H54 (cell line): Measurements from ENCODE around the gene GABRD.
A peak's percentile ranks its signal among the peaks of the same experiment; 100 is the strongest.

Source experiments
- DNase-seq: peaks from one replicate; pipeline ENCODE4 v3.0.0; 2011; ENCODE audit warnings: low spot score, mixed read lengths; ENCODE audit not compliant: insufficient read length
- FAIRE-seq: peaks from 3 replicates; lab custom pipeline; 2011; peaks lifted over from hg19 to GRCh38; lab: Jason Lieb, UNC
- POLR2A ChIP-seq: IDR thresholded peaks from 2 replicates; pipeline ENCODE4 v1.6.1; 2011; ENCODE audit warnings: low read depth, mild to moderate bottlenecking, low read length

GABRD gene

DNA sequence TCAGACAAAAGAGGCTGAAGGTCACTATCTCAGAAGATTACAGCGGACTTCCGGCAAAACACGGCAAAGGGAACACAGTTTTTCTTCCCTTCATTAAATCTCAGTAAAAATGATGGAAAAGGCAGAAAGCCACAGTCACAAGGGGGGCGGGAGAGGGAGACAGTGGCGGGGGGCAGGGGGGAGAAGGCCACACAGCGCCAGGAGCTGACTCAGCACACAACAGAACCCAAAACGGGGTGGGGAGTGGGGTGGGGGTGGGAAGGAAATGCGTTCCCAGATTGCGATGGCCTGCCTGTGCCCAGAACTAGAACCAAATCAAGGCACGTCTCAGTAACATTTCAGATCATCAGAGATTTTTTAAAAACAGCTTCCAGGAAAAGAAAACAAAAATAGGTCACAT, 28.9 kb upstream of the GABRD start:
- FAIRE-seq (no peak), DNase-seq (no peak)
- no peak for TF ChIP-seq POLR2A

DNA sequence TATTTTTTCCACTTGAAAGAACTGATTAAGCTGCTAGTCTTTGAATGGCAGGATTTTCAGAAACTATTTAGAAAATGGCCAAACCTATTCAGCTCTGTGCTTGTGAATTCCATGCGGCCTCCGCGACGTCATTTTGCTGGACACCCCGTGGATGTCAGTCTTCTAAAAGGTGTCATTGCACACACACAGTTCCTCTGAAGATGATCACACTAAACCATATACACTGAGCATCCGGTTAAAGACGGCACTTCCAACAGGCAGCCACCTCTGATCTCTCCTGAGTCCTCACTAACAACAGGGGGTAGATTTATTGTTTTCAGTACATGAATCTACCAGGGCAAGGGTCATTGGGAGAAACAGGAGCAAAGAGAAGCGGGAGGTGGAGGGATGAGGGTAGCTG, 24.6 kb upstream of the GABRD start:
- DNase-seq (no peak), FAIRE-seq (no peak)
- TF ChIP-seq POLR2A = no peak

DNA sequence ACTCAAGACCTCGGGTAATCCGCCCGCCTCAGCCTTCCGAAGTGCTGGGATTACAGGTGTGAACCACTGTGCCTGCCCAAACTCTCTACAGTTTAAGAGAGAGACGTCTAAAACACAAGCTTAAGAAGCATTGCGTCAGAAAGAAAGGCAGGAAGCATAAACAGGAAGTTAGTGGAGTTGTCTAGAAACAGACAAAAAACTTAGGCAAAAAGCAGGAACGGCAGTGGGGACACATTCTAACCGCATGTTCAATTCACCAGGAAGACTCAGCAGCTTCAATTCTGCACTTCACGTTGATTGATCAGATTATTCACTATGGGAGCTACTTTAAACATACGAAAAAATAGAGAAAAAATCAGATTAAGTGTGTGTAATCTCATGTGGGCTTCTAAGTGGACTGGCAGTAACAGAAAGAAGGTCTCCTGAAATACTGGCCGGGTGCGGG, 22.9 kb upstream of the GABRD start:
- FAIRE-seq = no peak
- TF ChIP-seq POLR2A = no peak
- no peak for DNase-seq

DNA sequence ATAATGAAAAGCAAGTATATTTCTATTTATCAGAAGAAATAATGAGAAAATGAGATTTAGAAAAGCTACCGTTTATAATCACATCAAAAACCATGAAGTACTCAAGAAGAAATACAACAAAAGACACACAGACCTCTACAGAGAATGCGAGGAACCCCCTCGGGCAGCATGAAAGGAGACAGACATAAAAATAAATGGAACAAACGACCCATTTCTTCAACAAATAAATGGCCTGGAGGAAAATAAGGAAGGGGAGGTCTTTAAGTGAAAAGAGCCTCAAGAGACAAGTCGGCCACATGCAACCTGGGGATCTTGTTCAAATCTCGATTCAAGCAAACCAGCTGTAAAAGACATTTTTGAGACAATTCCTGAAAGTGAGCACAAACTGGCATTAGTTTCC, 21.6 kb upstream of the GABRD start:
- FAIRE-seq = no peak

DNA sequence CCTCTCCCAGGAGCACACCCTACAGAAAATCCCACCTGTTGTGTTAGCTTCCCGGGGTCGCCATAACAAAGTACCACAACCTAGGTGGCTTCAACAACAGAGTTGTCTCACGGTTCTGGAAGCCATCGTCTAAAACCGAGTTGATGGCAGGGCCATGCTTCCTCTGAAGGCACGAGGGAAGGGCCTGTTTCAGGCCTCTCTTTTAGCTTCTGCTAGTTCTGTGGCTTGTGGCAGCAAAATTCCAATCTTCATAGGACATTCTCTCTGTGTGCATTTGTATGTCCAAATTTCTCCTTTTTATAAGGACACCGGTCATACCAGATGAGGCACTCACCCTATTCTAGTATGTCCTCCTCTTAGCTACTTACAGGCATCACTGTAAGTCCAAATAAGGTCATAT, 18.7 kb upstream of the GABRD start:
- TF ChIP-seq POLR2A = no peak
- no peak for FAIRE-seq

More for the DNA sequence above, 21.6 kb upstream of the GABRD start:
- no peak for TF ChIP-seq POLR2A
- DNase-seq = no peak

DNA sequence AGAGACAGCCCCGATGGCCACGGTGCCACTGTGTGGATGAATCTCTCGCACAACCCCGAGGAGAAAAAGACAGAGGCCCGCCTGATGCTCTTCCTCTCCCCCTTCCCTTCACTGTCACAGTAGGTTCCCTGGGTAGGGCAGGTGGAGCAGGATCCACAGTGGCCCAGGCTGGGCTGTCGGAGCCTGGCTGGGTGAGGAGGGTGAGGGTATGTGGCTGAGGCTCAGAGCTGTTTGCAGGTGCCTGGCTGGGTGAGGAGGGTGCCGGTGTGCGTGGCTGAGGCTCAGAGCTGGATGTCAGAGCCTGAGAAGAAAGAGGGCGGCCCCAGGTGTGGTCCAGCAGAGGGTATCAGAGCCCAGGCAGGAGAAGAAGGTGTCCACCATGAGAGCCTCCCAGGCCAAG, 18.3 kb upstream of the GABRD start:
- FAIRE-seq = no peak

More for the DNA sequence above, 18.7 kb upstream of the GABRD start:
- DNase-seq = no peak

DNA sequence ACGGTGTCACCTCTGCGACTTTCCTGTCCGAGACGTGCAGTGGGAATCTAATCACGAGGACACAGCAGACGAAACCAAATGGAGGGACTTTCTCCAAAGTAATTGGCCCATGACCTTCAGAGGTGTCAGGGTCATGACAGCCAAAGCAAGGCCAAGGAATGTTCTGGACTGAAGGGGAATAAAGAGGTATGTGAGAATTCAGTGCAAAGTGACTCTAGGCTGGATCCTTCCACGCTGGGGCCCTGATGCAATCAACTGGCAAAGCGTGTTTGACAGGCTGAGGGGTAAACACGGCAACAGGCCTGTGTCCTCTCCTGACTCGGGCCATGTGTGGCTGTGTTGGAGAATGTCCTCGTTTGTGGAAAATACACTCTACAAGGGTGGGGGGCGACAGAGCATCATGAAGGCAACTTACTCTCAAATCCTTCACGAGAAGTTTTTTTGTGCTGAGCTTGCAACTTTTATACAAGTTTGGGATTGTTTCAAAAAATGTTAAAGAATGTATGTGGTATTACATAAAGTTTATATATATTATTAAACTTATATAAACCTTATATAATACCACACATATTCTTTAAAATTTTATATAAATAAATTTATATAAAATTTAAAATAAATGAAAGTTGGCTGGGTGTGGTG, 17.3 kb upstream of the GABRD start:
- TF ChIP-seq POLR2A = no peak
- FAIRE-seq = no peak
- DNase-seq = no peak

More for the DNA sequence above, 18.3 kb upstream of the GABRD start:
- DNase-seq = no peak
- no peak for TF ChIP-seq POLR2A

GRCh38 chr1:2003541-2004131, 15.5 kb upstream of the GABRD start, which contains the start of gene CFAP74:
TSS of gene CFAP74 (minus strand) at chr1:2003786. CDS start at chr1:1990956, 12,830 bp downstream.
- FAIRE-seq = no peak
- TF ChIP-seq POLR2A = no peak
- DNase-seq = no peak

GRCh38 chr1:2004856-2005255, 14.3 kb upstream of the GABRD start:
- FAIRE-seq = no peak
- no peak for TF ChIP-seq POLR2A
- DNase-seq = no peak

- TF ChIP-seq POLR2A = no peak
- FAIRE-seq (no peak), DNase-seq (no peak)
Observed at GRCh38 chr1:2009101-2010053, 9.8 kb upstream of the GABRD start.

DNA sequence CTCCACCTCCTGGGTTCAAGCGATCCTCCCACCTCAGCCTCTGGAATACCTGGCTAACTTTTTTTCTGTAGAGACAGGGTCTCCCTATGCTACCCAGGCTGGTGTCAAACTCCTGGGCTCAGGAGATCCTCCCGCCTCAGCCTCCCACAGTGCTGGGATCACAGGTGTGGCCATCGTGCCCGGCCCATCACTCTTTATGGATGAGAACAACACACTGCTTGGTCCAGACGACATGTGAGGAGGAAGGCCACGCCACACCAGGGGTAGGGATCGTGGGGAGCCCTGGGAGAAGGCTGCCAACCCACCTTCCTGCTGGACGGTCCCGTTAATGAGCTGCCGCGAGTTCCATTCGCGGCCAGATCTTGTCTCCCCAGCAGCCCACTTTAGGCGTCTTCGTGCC, 5.0 kb upstream of the GABRD start:
- TF ChIP-seq POLR2A = no peak
- no peak for FAIRE-seq

DNA sequence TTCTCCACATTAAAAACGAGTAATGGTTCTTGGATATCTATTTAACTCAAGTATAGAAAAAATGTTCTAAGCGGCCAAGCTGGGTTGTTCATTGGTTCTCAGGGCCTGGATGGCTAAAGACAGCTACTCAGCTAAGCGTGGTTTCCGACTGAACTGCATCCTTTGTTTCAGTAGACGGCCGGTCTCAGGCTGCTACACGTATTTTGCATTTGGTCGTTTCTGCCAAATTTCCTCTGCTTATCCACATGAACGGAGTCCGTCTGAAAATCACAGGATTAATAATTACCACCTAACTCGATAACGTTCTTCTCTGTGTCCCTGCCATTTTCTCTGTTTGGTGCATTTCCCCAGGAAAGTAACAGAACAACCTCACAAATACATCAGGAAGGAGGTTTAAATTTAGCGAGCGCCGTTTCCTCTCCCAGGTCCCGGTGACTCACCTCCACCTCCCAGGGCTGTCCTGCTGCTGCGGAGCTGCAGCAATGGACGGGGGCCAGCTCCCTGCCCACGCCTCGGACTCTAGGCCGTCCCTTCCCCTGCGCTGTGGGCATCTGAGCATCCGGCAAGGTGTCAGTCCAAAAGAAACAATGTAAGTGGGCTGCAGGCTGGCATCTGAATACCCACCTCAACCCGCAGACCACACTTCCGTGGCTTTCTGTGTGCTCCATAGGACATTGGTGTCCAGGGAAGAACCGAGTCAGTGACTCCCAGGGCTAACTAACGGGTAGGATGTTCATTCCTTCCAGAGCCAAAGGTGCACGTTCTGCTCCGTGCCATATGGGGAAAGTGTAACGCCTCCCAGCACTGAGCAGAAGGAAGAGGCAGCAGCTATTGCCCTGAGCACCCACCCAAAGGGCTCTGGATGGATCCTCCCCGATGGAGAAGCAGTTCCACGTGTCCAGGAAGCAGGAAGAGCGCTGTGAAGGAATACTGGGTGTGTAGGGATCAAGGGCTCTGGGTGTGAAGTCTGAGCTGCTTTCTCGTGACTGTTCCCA, 4.1 kb upstream of the GABRD start:
- no peak for TF ChIP-seq POLR2A
- FAIRE-seq = no peak
- peak; percentile 73 for DNase-seq

More for the DNA sequence above, 5.0 kb upstream of the GABRD start:
- DNase-seq = no peak

GRCh38 chr1:2016123-2016522, 3.0 kb upstream of the GABRD start:
- DNase-seq (no peak), FAIRE-seq (no peak)

More at GRCh38 chr1:2016123-2016522, 3.0 kb upstream of the GABRD start:
- no peak for TF ChIP-seq POLR2A
